Adrenal gland (tissue), 5 donors: Measurements from ENCODE around the gene ASTN2.

Experiments used
- POLR2A ChIP-seq, 2 donors: fragments of 450-650 bp; IDR thresholded peaks; one replicate each; pipeline ENCODE4 v1.6.1; 2017; ENCODE audit warnings: antibody characterized with exemption in 2 of 2, mild to moderate bottlenecking in 2 of 2, moderate library complexity in 1 of 2
- TF ChIP-seq, protein P1 (sequence below), 6 experiments: fragments of 450-650 bp in 4 of 6; fragments of 200-600 bp in 2 of 6; sonication (generic) in 1 of 6; IDR thresholded peaks; 1 replicate in 5 of 6; 2 replicates in 1 of 6; pipeline versions ENCODE4 v1.5.1 to v1.8.0; 2016 to 2021; ENCODE audit warnings: antibody characterized with exemption in 6 of 6, mild to moderate bottlenecking in 2 of 6, moderate library complexity in 1 of 6
- donor health status: DM: no; HTN: no; CAD: no.

DNA sequence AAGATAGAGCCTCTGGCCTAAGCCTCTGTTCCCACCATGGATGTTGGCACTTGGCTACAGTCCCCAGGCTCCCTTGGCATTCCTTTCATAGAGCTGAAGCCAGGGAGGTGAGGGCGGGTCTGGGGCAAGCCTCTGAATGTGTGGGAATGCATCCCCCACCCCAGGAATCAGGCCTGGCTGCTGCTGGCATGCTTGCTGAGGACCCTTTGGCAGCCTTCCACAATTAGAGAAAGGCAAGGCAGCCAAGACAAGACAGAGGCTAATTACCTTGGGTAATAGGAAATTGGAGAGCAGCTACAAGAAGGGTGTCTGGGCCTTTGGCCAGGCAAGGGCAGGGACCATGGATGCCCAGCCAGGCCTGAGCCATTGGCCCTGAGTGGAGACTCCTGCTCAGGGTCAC, 932.1 kb downstream of the ASTN2 start:
- TF ChIP-seq, protein P1, sequence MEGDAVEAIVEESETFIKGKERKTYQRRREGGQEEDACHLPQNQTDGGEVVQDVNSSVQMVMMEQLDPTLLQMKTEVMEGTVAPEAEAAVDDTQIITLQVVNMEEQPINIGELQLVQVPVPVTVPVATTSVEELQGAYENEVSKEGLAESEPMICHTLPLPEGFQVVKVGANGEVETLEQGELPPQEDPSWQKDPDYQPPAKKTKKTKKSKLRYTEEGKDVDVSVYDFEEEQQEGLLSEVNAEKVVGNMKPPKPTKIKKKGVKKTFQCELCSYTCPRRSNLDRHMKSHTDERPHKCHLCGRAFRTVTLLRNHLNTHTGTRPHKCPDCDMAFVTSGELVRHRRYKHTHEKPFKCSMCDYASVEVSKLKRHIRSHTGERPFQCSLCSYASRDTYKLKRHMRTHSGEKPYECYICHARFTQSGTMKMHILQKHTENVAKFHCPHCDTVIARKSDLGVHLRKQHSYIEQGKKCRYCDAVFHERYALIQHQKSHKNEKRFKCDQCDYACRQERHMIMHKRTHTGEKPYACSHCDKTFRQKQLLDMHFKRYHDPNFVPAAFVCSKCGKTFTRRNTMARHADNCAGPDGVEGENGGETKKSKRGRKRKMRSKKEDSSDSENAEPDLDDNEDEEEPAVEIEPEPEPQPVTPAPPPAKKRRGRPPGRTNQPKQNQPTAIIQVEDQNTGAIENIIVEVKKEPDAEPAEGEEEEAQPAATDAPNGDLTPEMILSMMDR (IDR thresholded peaks at IDR 0.05): no peak
- TF ChIP-seq POLR2A (IDR thresholded peaks at IDR 0.05): no peak
